ENCODE results near the gene SCRN2. TPM values are rescaled to one million over a fixed set of nuclear protein-coding genes. Genes with fewer than 3 reads are reported as not detected.

Gene SCRN2
- total and polyA plus RNA-seq, 2 of the 13 experiments (the other 11 are each of a cell fraction or from before 2014, with no cell fraction given) = 21.7 to 29.5 TPM

GRCh38 chr17:47831003-47831933, 9.8 kb downstream of the SCRN2 start, which contains the start of the genes LRRC46 and MRPL10 (continued):
- TF ChIP-seq HNF1B (CRISPR knock-in tag; IDR thresholded peaks at IDR 0.05) = peak; percentile 94
- peak; percentile 96 for TF ChIP-seq POLR2AphosphoS5 (IDR thresholded peaks at IDR 0.05; ENCODE audit: low read depth, low read length)
- no peak for TF ChIP-seq NONO (IDR thresholded peaks at IDR 0.05)
- TF ChIP-seq NONO (CRISPR knock-in tag; conservative IDR thresholded peaks at IDR 0.05) = peak; percentile 72; the same call in 1 of the 2 replicates
- no peak for TF ChIP-seq KAT7 (CRISPR knock-in tag; IDR thresholded peaks at IDR 0.05; ENCODE audit: borderline replicate concordance)
- TF ChIP-seq YEATS2 (CRISPR knock-in tag; IDR thresholded peaks at IDR 0.05; ENCODE audit: borderline replicate concordance) = peak; percentile 99
- peak; percentile 63 for TF ChIP-seq ZNF777 (CRISPR knock-in tag; IDR thresholded peaks at IDR 0.05)
- TF ChIP-seq ZNF382 (CRISPR knock-in tag; IDR thresholded peaks at IDR 0.05; ENCODE audit: borderline replicate concordance) = no peak
- 0 out of 2 replicates have a peak, but pooled peaks have one; percentile 3 for TF ChIP-seq NFE2L2 (IDR thresholded peaks at IDR 0.05; ENCODE audit: low read length)
- TF ChIP-seq SIX1 (CRISPR knock-in tag; IDR thresholded peaks at IDR 0.05; ENCODE audit: borderline replicate concordance) = peak; percentile 24; the same call in 1 of the 2 replicates
- TF ChIP-seq PLRG1 (conservative IDR thresholded peaks at IDR 0.05) = no peak
- no peak for TF ChIP-seq SOX6 (IDR thresholded peaks at IDR 0.05)
- peak; percentile 74 for TF ChIP-seq SOX6 (CRISPR knock-in tag; IDR thresholded peaks at IDR 0.05)
- TF ChIP-seq ZNF142 (CRISPR knock-in tag; IDR thresholded peaks at IDR 0.05) = 0 out of 2 replicates have a peak, but pooled peaks have one; percentile 64
- TF ChIP-seq ZNF792 (CRISPR knock-in tag; IDR thresholded peaks at IDR 0.05) = peak; percentile 80
- peak; percentile 86 for TF ChIP-seq ZNF737 (CRISPR knock-in tag; IDR thresholded peaks at IDR 0.05; ENCODE audit: borderline replicate concordance)
- no peak for TF ChIP-seq ZNF766 (CRISPR knock-in tag; IDR thresholded peaks at IDR 0.05; ENCODE audit: borderline replicate concordance)
- TF ChIP-seq DNMT3B (CRISPR knock-in tag; conservative IDR thresholded peaks at IDR 0.05) = 0 out of 2 replicates have a peak, but pooled peaks have one; percentile 76
- TF ChIP-seq ZNF672 (CRISPR knock-in tag; IDR thresholded peaks at IDR 0.05) = no peak
- TF ChIP-seq ZIK1 (CRISPR knock-in tag; IDR thresholded peaks at IDR 0.05; ENCODE audit: borderline replicate concordance, low read depth) = peak; percentile 29; the same call in 1 of the 2 replicates
- TF ChIP-seq ZNF770 (CRISPR knock-in tag; IDR thresholded peaks at IDR 0.05) = peak; percentile 53

All from HepG2 (cell line).